HK-2 (cell line): Measurements from ENCODE around the gene PTH1R.

Experiments used
- DNase-seq: peaks from one replicate; pipeline ENCODE4 v3.0.0-alpha.2; 2018; ENCODE audit not compliant: unreplicated experiment

Gene PTH1R

GRCh38 chr3:46849686-46850467 is 27.6 kb upstream of the PTH1R start:
- DNase-seq = no peak

GRCh38 chr3:46850468-46850779 is 27.1 kb upstream of the PTH1R start:
- DNase-seq = no peak

GRCh38 chr3:46851364-46852333 is 25.9 kb upstream of the PTH1R start:
- DNase-seq = no peak

- DNase-seq = no peak
These were observed 25.2 kb upstream of the PTH1R start for GRCh38 chr3:46852334-46852720.

GRCh38 chr3:46852839-46853355 is 24.6 kb upstream of the PTH1R start:
- DNase-seq = no peak

GRCh38 chr3:46853441-46854415 is 23.8 kb upstream of the PTH1R start:
- no peak for DNase-seq

- no peak for DNase-seq
These were observed 22.9 kb upstream of the PTH1R start for GRCh38 chr3:46854555-46854991.

GRCh38 chr3:46856576-46857471 is 20.7 kb upstream of the PTH1R start:
- no peak for DNase-seq

- DNase-seq = no peak
These were observed 19.8 kb upstream of the PTH1R start for GRCh38 chr3:46857485-46858341.

- DNase-seq = no peak
These were observed 19.1 kb upstream of the PTH1R start for GRCh38 chr3:46858456-46858855.

- DNase-seq = no peak
These were observed 18.4 kb upstream of the PTH1R start for GRCh38 chr3:46859001-46859710.

GRCh38 chr3:46860017-46860809 is 17.3 kb upstream of the PTH1R start:
- DNase-seq = no peak

GRCh38 chr3:46860810-46861604 is 16.5 kb upstream of the PTH1R start:
- no peak for DNase-seq

- no peak for DNase-seq
These were observed 15.7 kb upstream of the PTH1R start for GRCh38 chr3:46861605-46862368.

GRCh38 chr3:46862369-46863025 is 15.0 kb upstream of the PTH1R start:
- DNase-seq = no peak

GRCh38 chr3:46863261-46863782 is 14.2 kb upstream of the PTH1R start, which contains the start of gene MYL3:
MYL3 (minus strand) TSS chr3:46863444; CDS start chr3:46863390, 54 bp downstream.
- DNase-seq = no peak
